ENCODE data around the gene ARHGAP19.
"Not testable (repeated sequence)": the region's sequence is repeated elsewhere in the genome, so short reads cannot be mapped to it uniquely, and the experiment has no call there.

The ARHGAP19 gene

DNA sequence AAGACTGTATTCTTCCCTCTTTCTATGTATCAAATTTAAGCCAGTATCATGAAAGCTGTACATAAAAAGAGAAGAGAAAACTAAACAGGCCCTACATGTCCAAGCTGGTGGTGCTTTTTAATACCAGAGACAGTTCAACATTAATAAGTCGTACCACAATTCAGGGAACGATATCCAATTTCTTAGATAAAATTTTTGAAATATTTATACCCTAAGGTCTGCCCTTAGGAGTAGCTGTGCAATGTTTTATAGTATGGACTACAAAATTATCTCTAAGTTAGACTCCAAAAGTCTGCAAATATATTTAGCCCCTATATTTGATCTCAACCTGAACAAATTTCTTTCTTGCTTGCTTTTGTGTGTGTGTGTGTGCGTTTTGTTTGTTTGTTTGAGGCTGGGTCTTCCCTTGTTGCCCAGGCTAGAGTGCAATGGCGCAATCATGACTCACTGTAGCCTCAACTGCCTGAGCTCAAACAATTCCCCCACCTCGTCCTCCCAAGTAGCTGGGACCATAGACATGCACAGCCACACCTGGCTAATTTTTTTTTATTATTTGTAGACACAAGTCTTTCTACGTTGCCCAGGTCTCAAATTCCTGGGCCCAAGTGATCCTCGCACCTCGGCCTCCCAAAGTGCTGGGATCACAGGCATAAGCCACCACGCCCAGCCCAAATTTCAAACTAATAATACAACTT lies 13.2 kb downstream of the ARHGAP19 start:
- no peak for DNase-seq

- DNase-seq: no peak
Measured at GRCh38 chr10:97278491-97278989, 13.9 kb downstream of the ARHGAP19 start.

DNA sequence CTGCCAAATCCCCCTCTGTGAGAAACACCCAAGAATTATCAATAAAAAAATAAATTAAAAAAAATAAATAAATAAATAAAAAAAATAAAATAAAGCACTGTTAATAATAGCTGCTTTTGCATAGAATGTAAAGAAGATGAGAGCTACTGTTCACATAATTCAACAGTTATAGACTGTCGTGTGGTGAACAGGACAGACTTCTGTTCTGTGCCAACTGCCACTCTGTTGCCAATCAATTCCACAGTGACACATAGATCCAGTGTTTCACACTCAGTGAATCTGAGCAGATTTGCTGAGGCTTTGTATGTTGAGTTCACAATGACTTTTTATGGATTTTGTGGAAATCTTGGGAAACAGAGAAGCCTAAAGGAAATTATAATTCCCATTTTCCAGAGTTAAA lies 14.9 kb downstream of the ARHGAP19 start:
- DNase-seq: no peak

DNA sequence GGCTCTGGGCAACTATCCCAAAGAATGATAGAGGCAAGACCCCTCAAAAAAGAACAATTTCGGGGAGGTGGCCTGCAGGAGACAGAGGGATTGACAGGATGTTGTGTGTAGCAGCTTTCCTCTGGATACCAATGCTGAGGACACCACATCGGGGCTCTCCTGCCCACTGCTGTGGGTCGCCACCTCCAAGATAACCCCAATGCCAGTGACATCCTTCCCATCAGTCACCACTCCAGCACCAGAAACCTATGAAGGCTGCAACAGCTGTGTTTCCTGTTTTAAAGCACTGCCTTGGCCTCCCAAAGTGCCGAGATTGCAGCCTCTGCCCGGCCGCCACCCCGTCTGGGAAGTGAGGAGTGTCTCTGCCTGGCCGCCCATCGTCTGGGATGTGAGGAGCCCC lies 17.6 kb downstream of the ARHGAP19 start:
- DNase-seq: no peak

GRCh38 chr10:97273700-97274099 lies 18.7 kb downstream of the ARHGAP19 start:
- no peak for DNase-seq

DNA sequence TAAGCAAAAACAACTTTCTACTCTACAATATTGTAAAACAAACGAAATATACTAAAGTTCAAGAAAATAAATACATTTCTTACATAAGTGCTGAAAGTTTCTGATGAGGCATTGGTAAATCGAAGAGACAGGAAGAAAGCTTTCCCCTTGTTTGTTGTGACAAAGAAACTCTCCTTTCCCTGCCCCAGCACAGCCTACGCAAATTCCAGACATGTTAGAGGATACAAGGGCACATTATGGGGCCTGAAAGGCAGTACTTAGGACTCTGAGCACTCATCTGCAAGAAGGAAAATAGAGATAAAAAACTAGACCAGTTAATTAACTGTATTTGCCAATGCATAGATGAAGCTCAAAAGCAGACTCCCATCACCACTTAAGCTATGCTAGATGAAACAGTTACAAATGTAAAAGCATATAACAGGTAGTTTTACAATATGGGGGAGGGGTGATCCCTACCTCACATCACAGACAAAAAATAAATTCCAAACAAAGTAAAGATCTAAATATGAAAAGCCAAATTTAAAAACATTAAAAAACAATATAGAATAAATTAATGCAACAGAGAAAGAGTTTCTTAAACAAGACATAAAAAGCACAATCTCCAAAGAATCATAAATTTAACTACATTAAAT lies 21.8 kb downstream of the ARHGAP19 start:
- no peak for DNase-seq

- no peak for DNase-seq
Measured at GRCh38 chr10:97267671-97268070, 24.8 kb downstream of the ARHGAP19 start.

DNA sequence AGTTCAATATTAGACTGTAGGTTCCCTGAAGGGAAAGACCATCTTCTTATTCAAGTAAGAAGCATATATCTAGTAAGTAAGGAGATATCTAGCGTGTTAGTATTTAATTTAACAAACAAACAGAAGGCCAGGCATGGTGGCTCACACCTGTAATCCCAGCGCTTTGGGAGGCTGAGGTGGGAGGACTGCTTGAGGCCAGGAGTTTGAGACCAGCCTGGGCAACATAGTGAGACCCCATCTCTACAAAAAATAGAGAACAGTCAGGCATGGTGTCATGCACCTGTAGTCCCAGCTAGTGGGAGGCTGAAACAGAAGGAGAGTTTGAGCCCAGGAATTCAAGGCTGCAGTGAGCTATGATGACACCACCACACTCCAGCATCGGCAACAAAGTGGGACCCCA lies 27.3 kb downstream of the ARHGAP19 start:
- not testable (repeated sequence) for DNase-seq

DNA sequence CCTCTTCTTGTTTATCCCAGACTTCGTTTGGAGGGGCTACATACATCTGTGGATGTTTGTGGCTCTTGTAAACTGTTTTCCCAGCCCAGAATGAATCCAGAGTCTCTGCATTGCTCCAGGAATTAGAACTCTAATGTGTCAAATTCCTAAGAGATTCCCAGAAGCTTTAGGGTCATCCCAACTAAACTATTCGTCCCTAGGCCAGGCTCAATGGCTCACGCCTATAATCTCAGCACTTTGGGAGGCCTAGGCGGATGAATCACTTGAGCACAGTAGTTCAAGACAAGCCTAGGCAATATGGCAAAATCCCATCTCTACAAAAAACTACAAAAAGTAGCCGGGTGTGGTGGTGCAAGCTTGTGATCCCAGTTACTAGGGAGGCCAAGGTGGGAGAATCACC lies 28.5 kb downstream of the ARHGAP19 start:
- no peak for DNase-seq

GRCh38 chr10:97261656-97262055 lies 30.8 kb downstream of the ARHGAP19 start:
- DNase-seq: no peak

DNA sequence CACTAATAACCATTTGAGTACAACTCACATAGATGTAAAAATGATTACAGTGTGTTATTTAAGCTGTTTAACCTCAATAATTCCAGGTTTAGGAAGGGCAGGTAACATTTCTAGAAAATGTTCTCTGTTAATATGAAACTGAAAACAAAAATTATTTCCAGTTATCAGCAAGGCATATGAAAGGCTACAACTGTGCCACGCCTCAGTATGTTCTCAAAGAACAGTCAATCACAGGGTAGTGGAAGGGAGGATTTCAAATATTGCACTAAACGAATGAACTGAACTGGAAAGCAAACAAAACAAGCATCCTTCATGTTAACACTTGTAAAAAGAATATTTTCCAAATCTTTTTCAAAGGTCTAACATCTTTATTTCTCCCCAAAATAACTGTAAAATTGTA lies 31.3 kb downstream of the ARHGAP19 start:
- DNase-seq: no peak

DNA sequence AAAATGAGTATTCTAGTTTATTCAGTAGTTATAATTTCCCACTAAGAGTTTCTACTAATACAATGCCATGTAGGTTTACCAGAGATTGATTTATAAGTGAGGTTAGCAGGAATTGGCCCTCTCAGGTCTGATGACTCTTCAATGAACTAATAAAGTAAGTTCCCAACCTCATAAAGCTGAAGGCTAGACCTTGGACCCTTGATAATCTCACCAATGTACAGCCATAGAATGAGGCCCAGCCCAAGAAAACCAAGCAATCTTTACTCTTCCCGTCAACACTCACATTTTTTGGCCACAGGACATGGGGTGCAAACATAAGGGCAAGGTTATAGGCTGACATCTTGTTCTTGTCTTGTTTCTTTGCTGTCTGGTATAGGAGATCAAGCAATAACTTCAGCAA lies 33.3 kb downstream of the ARHGAP19 start:
- DNase-seq: no peak

GRCh38 chr10:97256356-97256755 lies 36.1 kb downstream of the ARHGAP19 start:
- no peak for DNase-seq

DNA sequence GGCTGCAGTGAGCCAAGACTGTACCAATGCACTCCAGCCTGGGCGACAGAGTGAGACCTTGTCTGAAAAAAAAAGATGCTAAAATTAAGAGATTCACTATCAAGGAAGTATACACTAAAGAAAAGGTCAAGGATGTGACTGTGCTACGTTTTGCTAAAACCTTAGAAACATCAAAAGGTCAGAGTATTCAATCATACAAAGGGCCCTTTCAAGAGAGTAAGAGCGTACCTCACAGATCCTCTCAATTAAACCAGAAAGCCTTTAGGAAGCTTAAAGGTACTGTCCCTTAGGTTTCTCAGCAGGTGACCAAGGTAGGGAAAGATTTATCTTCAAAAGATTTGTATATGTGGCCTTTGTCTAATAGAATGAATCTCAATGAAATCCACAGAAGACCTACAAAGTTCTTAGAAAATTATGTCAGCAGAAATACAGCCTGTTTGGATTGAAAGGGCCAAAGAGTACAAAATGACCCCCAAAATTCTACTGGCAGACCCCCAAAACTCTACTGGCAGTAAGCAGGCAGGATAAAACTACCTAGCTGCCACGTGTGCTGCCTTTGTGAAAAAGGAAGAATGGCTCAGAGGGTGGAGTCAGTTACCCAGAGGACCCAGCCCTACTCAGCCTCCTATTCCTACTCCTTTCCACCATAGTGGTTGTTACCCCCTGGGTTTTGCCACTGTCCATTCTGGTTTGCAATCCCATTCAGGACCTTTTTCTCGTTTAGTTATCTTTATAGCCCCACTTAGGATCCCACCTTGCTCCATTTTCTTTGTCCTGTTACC lies 36.7 kb downstream of the ARHGAP19 start:
- DNase-seq: no peak

GRCh38 chr10:97254694-97255093 lies 37.7 kb downstream of the ARHGAP19 start:
- no peak for DNase-seq

DNA sequence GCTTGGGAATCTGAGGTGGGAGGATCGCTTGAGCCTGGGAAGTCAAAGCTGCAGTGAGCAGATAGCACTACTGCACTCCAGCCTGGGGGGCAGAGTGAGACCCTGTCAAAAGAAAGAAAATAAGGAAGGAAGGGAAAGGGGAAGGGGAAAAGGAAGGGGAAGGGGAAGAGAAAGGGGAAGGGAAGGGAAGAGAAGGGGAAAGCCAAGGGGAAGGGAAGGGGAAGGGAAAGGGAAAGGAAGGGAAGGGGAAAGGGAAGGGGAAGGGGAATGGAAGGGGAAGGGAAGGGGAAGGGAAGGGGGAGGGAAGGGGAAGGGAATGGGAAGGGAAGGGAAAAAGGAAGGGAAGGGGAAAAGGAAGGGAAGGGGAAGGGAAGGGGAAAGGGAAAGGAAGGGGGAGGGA lies 41.5 kb downstream of the ARHGAP19 start:
- DNase-seq: no peak

DNA sequence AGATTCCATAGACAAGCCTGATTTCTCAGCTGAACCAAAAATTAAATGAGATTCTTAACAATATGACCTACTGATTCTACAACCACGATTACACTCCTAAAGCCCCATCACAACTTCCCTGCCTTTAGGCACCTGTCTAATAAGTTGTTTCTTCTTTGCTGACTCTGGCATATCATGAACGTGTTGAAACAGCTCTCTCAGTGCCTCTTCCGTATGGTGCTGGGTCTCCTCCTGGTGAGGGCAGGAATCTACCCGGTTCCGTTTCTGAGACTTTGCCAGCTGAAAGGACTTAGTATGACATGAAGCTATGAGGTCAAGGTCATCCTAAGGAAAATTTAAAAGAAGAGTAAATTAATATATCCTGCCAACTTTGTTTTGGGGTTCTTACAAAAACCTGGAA lies 48.6 kb downstream of the ARHGAP19 start:
- DNase-seq: no peak

DNA sequence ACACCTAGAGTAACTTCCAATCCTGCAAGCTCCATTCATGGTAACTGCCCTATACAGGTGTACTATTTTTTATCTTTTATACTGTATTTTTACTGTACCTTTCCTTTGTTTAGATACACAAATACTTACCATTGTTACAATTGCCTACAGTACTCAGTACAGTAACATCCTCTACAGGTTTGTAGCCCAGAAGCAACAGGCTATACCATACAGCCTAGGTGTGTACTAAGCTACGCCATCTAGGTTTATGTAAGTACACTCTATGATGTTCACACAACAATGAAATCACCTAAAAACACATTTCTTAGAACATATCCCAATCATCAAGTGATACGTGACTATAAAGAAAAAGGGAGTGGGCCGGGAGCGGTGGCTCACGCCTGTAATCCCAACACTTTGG lies 53.6 kb downstream of the ARHGAP19 start:
- no peak for DNase-seq

- DNase-seq: no peak
Measured at GRCh38 chr10:97235353-97235752, 57.1 kb downstream of the ARHGAP19 start.

- DNase-seq: no peak
Measured at GRCh38 chr10:97234400-97234799, 58.0 kb downstream of the ARHGAP19 start.

- no peak for DNase-seq
Measured at GRCh38 chr10:97230146-97230545, 62.3 kb downstream of the ARHGAP19 start.

DNA sequence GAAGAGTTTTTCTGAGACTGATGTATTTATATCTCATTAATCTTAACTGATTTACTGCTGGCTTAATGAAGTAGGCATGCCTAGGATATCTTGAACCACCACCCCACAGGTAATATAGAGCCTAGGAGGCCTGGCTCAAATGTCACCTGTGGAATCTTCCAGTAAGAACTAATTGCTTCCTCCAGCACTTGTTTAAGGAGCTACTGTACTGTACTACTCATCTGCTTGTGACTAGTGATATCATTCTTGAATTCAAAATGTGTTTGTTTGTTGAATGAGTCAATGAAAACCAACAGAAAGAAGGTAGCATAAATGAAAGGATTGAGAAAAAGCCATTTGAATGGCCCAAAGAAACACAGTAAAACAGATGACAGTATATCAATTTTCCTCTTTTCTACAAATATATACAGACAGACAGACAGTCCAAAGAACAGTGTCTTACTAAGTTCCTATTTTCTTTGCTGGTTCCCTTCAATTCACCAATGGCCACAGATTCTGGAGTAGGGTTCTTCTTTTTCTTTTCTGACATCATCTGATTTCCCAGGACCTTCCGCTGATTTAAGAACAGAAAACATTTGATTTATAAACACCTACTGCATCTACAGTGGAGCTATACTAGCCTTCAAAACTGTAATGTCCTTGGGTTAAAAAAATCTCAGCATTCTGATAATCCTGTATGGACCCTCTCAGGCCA lies 63.0 kb downstream of the ARHGAP19 start:
- DNase-seq: no peak

- no peak for DNase-seq
Measured at GRCh38 chr10:97228775-97229157, 63.7 kb downstream of the ARHGAP19 start.

Measured in activated T-cell treated with anti-CD3 and anti-CD28 coated beads, Interleukin-2, amount 50 U/mL, for 1 hour (primary cell).